ENCODE results near the gene HPRT1.
"Not testable (repeated sequence)": the region's sequence is repeated elsewhere in the genome, so short reads cannot be mapped to it uniquely, and the experiment has no call there.

HPRT1 gene

GRCh38 chrX:134460005-134460861 is at the start of gene HPRT1:
TSS of gene HPRT1 (plus strand) at chrX:134460165. CDS start at chrX:134460312, 147 bp downstream.
- peak; percentile 63 for DNase-seq

- DNase-seq = no peak
Measured at GRCh38 chrX:134416087-134416486, 43.9 kb upstream of the HPRT1 start.

GRCh38 chrX:134418317-134419113 is 41.5 kb upstream of the HPRT1 start:
- no peak for DNase-seq

- DNase-seq = no peak
Measured at GRCh38 chrX:134419784-134420183, 40.2 kb upstream of the HPRT1 start.

GRCh38 chrX:134423606-134424005 is 36.4 kb upstream of the HPRT1 start:
- DNase-seq = no peak

- DNase-seq = no peak
Measured at GRCh38 chrX:134426281-134426680, 33.7 kb upstream of the HPRT1 start.

- DNase-seq = no peak
Measured at GRCh38 chrX:134431894-134432293, 28.1 kb upstream of the HPRT1 start.

GRCh38 chrX:134435894-134436293 is 24.1 kb upstream of the HPRT1 start:
- no peak for DNase-seq

GRCh38 chrX:134443020-134443419 is 16.9 kb upstream of the HPRT1 start:
- DNase-seq = no peak

GRCh38 chrX:134443461-134443860 is 16.5 kb upstream of the HPRT1 start:
- DNase-seq = no peak

- no peak for DNase-seq
Measured at GRCh38 chrX:134444681-134445080, 15.3 kb upstream of the HPRT1 start.

- DNase-seq = no peak
Measured at GRCh38 chrX:134452596-134452995, 7.4 kb upstream of the HPRT1 start.

- no peak for DNase-seq
Measured at GRCh38 chrX:134453631-134454030, 6.3 kb upstream of the HPRT1 start.

- DNase-seq = no peak
Measured at GRCh38 chrX:134454506-134454905, 5.5 kb upstream of the HPRT1 start.

- no peak for DNase-seq
Measured at GRCh38 chrX:134457708-134458107, 2.3 kb upstream of the HPRT1 start.

GRCh38 chrX:134459683-134460004 is 321 bp upstream of the HPRT1 start:
- DNase-seq = no peak

- no peak for DNase-seq
Measured at GRCh38 chrX:134460862-134461220, 876 bp downstream of the HPRT1 start.

GRCh38 chrX:134461437-134461836 is 1.5 kb downstream of the HPRT1 start:
- no peak for DNase-seq

- DNase-seq = no peak
Measured at GRCh38 chrX:134462927-134463326, 3.0 kb downstream of the HPRT1 start.

GRCh38 chrX:134464453-134464852 is 4.5 kb downstream of the HPRT1 start:
- not testable (repeated sequence) for DNase-seq

- DNase-seq = peak; percentile 8
Measured at GRCh38 chrX:134469486-134469885, 9.5 kb downstream of the HPRT1 start.

- DNase-seq = no peak
Measured at GRCh38 chrX:134470013-134470412, 10.0 kb downstream of the HPRT1 start.

- DNase-seq = no peak
Measured at GRCh38 chrX:134472041-134472440, 12.1 kb downstream of the HPRT1 start.

- no peak for DNase-seq
Measured at GRCh38 chrX:134476284-134476683, 16.3 kb downstream of the HPRT1 start.
